DMS 273 treated with DMSO at 0.1 percent for 48 hours (cell line): Measurements from ENCODE around the gene MST1.

Source experiments
- DNase-seq: peaks from one replicate; lab custom pipeline; 2025; lab: John Stamatoyannopoulos, UW

MST1 gene

GRCh38 chr3:49674497-49674983, 14.7 kb downstream of the MST1 start:
- no peak for DNase-seq

DNA sequence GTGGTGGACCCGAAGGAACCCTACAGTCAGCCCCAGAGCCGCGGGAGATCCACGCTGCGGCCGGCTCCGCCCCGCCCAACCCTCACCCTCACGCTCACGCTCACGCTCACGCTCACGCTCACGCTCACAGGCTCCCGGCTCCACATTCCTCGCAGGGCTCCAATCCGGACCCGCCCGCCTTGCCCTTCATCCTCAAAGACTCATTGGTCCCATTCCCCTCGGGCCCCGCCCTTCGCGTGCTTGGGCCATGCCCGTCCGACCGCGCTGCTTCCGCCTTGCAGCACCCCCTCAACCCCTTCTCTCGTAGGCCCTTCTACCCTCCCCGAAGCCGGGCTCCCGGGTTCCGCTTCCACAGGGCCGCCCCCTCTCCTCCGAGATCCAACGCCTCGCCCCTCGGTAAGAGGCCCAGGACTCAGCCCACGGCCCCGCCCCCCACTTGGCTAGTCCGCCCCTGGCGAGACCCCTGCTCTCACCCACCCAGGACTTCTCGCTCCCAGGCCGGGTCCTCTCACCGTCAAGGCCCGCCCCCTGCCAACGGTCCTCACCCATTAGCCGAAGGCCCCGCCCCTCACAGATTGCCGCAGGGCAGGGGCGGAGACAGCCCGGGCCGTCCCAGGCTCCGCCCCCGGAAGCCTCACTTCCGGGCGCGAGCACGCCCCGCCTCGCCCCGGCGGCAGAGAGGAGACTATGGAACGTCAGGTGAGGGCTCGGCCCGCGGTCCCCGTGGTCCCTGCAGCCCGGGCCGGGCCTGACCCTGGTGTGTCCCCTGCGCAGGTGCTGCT, 15.4 kb downstream of the MST1 start, which contains the start of gene APEH:
Gene APEH (plus strand): TSS at position 637 of the 782 bp plus-strand sequence. CDS start 51 bp downstream, at position 688.
- no peak for DNase-seq

DNA sequence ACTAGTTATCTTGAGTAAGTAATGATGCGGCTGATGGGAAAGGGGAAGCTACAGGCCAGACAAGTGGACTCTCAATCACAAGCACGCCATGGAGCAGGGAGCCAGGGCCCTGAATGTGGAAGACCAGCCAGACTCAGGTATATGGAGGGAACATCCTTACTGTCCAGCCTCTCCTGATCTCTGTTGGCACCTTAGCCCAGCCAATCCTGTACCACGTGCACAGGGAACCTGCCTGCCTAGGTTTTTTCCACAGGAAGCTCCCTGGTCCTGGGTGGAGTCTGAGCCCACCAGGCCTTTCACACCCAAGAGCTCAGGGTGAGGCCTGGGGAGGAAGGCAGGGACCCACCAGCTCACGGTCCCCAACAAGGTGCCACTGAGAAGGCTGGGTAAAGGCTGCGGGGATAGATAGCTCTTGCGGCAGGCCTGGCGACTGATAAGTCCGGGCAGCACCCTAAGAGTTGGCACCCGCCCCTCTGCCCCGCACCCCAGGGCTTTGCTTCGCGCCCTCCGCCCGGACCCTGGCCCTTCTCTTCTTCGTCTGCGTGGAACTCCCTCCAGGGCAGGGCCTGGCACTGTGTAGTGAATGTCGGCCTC, 16.1 kb downstream of the MST1 start:
- no peak for DNase-seq

GRCh38 chr3:49671291-49672288, 17.7 kb downstream of the MST1 start:
- no peak for DNase-seq

DNA sequence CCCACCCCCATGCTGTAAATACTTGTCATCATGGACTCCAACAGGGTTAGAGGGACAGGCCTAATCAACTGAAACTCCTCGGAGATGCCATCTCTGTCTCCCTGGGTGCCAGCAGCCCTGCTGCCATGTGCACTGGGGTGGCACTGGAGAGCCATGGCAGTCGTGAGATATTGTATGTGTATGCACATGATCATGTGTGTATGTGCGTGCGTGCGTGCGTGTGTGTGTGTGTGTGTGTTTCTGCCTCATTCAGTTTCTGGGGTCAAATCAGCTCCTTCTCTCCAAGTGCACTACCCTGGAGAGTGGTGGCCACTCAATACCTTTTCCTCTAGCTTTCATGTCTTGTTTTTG, 18.4 kb downstream of the MST1 start:
- DNase-seq = no peak

DNA sequence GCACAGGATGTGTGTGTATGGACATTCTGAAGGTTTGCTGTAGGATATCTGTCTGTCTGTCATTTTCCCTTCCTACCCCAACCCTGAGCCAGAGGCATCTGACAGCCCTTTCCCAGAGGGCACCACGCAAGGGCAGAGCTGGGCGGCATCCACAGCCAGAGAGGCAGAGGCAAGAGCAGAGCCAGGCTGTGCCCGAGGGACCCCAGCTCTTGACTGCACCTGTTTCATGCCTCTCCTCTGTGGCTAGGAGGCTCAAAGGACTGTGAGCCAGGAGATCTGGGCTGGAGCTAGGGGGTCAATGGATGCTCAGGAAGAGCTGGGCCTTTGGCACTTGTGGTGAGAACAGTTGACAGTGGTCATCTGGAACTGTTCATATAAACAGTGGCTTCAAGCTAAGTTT, 19.9 kb downstream of the MST1 start:
- no peak for DNase-seq

DNA sequence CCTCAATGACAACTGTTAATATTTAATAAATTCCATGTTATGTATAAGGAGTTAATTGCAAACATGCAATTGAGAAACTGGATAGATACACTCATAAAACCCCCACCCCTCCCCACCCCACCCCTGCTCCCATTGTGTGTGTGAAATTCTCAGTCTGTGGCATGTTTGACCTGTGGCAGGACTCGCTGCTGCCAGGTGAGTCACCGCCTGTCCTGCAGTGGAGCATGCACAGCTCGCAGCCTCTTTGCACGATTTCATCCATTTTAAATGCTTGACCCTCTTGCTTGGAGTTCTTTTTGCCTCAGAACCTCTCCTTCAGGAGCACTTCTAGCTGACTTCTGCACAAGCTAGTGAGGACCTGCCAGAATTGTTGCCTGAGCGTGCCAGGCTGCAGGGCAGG, 20.4 kb downstream of the MST1 start:
- no peak for DNase-seq

GRCh38 chr3:49668414-49668797, 20.9 kb downstream of the MST1 start:
- no peak for DNase-seq

DNA sequence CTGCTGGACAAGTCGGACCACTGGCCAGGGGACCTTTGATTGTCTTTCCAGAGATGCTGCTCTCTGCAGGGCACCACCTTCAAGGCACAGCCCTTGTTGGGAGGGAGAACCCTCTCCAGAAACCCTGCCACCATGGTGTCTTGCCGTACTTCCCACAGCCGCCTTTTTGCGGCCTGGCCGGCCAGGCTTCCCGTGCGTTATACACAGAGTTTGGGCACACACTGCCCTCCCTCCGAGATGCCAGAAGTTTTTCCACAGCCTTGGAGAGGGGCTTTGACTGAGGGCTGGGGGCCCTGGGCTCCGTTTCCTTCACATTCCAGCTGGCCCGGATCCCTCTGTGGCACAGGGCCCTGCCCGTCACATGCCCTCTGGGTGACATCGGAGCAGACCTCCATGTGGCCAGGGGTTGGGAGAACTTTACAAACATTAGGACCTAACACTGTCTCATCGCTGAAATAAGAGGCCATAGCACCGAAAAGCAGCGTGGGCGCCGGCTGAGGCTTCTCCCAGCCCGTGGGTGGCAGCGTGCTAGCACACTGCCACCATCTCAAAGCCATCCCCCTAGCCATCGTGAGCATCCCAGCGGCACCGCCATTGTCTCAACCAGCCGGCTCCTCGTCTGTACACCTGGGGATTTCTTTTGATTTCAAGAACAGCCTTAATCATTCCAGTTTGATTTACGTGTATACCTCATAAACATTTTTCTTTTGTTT, 21.4 kb downstream of the MST1 start:
- no peak for DNase-seq

- DNase-seq = no peak
Measured at GRCh38 chr3:49666592-49666991, 22.7 kb downstream of the MST1 start.

GRCh38 chr3:49665822-49666519, 23.3 kb downstream of the MST1 start:
- no peak for DNase-seq

DNA sequence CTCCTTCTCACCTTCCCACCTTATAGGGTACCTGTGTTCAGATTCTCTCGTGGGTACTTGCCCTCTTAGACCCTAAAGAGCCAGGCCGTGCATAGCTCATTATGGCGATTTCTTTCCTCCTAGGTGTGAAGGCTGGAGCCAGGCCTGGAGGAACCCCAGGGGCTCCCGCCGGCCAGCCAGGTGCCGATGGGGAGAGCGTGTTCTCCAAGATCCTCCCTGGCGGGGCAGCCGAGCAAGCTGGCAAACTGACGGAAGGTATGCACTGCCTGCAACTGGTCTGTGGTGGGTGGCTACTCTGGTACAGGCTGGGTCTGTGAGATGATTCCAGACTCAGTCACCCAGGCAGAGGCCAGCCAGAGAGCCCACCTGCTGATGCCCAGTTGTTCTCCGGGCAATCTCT, 25.0 kb downstream of the MST1 start:
- no peak for DNase-seq

DNA sequence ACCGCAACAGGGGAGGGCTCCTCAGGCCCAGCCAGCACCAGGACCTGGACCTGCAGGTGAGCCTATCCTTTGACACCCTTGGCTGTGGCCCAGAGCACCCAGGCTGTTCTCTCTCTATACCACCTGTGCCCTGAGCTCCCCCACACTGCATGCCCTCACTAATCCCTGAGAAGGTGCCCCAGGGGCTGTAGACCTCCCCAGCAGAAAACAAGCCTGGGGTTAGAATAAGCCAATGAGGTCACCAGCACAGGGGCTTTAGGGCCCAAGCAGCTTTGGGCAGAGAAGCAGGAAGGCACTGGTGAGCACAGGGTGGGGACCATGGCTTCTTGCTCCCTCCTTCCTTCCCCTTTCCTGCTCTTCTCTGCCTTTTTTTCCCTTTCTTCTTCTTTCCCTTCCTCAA, 25.4 kb downstream of the MST1 start:
- no peak for DNase-seq

DNA sequence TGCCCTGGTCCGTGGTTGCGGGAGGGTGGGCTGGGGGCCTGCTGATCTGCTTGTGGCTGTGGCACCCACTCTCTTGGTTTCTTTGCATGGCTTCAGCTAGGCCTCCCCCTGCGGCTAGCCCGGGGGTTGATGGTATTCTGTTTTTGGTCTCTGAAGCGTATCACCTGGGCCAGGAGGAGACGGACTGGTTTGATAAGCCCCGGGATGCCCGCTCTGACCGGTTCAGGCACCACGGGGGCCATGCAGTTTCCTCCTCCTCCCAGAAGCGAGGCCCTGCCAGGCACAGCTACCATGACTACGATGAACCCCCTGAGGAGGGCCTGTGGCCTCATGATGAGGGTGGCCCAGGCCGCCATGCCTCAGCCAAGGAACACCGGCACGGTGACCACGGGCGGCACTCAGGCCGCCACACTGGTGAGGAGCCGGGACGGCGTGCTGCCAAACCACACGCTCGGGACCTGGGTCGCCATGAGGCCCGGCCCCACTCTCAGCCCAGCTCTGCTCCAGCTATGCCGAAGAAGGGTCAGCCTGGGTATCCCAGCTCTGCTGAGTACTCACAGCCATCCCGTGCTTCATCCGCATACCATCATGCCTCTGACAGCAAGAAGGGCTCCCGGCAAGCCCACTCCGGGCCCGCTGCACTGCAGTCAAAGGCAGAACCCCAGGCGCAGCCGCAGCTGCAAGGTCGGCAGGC, 26.4 kb downstream of the MST1 start:
- no peak for DNase-seq

DNA sequence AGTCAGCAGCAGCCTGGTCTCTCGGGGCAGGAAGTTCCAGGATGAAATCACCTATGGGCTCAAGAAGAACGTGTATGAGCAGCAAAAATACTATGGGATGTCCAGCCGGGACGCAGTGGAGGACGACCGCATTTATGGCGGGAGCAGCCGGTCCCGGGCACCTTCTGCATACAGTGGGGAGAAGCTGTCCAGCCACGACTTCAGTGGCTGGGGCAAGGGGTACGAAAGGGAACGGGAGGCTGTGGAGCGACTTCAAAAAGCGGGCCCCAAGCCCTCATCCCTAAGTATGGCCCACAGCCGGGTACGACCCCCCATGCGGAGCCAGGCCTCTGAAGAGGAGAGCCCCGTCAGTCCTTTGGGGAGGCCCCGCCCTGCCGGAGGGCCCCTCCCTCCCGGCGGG, 27.3 kb downstream of the MST1 start:
- DNase-seq = no peak

- no peak for DNase-seq
Measured at GRCh38 chr3:49661281-49661680, 28.0 kb downstream of the MST1 start.

- DNase-seq = no peak
Measured at GRCh38 chr3:49659756-49660155, 29.5 kb downstream of the MST1 start.

DNA sequence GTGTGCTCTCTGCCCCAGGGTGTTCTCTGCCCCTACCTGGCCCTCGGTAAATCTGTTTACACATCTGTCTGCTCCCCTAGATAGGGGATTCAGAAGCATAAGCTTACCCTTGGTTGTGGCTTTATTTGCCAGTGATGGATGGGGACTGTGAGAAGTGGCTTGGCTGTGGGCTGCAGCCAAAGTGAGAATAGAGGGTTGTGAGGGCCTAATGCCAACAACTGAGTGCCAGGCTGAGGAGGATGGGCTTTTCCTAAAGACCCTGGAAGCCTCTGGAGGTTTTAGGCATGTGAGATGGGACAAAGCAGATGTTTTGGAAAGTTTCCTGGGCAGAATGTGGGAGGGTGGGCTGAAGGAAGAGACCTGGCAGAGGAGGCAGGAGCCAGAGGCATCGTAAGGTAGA, 30.6 kb downstream of the MST1 start:
- no peak for DNase-seq

GRCh38 chr3:49657208-49657915, 31.9 kb downstream of the MST1 start:
- no peak for DNase-seq

DNA sequence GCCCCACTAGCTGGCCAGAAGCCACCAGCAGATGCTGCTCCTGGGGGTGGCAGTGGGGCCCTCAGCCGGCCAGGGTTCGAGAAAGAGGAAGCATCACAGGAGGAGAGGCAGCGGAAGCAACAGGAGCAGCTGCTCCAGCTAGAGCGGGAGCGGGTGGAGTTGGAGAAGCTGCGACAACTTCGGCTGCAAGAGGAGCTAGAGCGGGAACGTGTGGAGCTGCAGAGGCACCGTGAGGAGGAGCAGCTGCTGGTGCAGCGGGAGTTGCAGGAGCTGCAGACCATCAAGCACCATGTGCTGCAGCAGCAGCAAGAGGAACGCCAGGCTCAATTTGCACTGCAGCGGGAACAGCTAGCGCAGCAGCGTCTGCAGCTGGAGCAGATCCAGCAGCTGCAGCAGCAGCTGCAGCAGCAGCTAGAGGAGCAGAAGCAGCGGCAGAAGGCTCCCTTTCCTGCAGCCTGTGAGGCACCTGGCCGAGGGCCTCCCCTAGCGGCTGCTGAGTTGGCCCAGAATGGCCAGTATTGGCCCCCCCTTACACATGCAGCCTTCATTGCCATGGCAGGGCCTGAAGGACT, 32.6 kb downstream of the MST1 start:
- peak; percentile 5 for DNase-seq
